SK-N-SH (cell line): ENCODE measurements around the gene SCARB1. TPM values are rescaled to one million over a fixed set of nuclear protein-coding genes. Genes with fewer than 3 reads are reported as not detected.

Source experiments
- CTCF ChIA-PET: fragments of 300-600, 350-600 bp; formaldehyde crosslinking; extraction: SDS; loops from one replicate; lab custom pipeline; 2021; lab: Yijun Ruan, JAX
- POLR2A ChIA-PET: fragments of 350-600 bp; sonication (Branson Sonifier 250); formaldehyde crosslinking; extraction: SDS; loops from one replicate; lab custom pipeline; 2020; ENCODE audit warnings: antibody characterized with exemption, inconsistent platforms; lab: Yijun Ruan, JAX
- DNase-seq: peaks from one replicate; pipeline ENCODE4 v3.0.0; 2012
- H2AFZ ChIP-seq: fragments of 200-600 bp; sonication (generic); 2 replicates; pipeline ENCODE4 v1.8.1; 2016; ENCODE audit warnings: antibody characterized with exemption, mild to moderate bottlenecking, low read depth
- H3F3A ChIP-seq: fragments of 200-600 bp; sonication (generic); replicated peaks from 2 replicates; pipeline ENCODE3; 2016; ENCODE audit warnings: antibody characterized with exemption, mild to moderate bottlenecking; ENCODE audit not compliant: insufficient read depth
- H3K27ac ChIP-seq, 2 experiments: fragments of 200-500 bp in 1 of 2; fragments of 200-600 bp in 1 of 2; sonication (Bioruptor generic) in 1 of 2; sonication (generic), shearing (Covaris generic) in 1 of 2; 2 replicates each; pipeline versions ENCODE4 v1.5.1 to v1.6.1; 2014 to 2016; ENCODE audit warnings: low read depth in 2 of 2, inconsistent platforms in 1 of 2, low read length in 1 of 2, mild to moderate bottlenecking in 1 of 2, mixed read lengths in 1 of 2
- H3K27me3 ChIP-seq: fragments of 200-600 bp; sonication (generic), shearing (Covaris generic); 2 replicates; pipeline ENCODE4 v1.6.1; 2016; ENCODE audit warnings: mixed run types; ENCODE audit not compliant: insufficient read depth
- H3K36me3 ChIP-seq, 2 experiments: fragments of 200-500 bp in 1 of 2; fragments of 200-600 bp in 1 of 2; sonication (Bioruptor generic) in 1 of 2; sonication (generic) in 1 of 2; replicated peaks in 1 of 2; 2 replicates each; pipeline versions ENCODE3 to v1.5.1; 2014 to 2016; ENCODE audit warnings: low read length in 1 of 2, mild to moderate bottlenecking in 1 of 2; ENCODE audit not compliant: insufficient read depth in 2 of 2, control insufficient read depth in 1 of 2
- H3K4me1 ChIP-seq, 2 experiments: fragments of 200-500 bp in 1 of 2; fragments of 200-600 bp in 1 of 2; sonication (Bioruptor generic) in 1 of 2; sonication (generic), shearing (Covaris generic) in 1 of 2; 2 replicates each; pipeline versions ENCODE4 v1.5.1 to v1.6.1; 2014 to 2016; ENCODE audit warnings: low read depth in 1 of 2, low read length in 1 of 2, mixed run types in 1 of 2; ENCODE audit not compliant: insufficient read depth in 2 of 2, control insufficient read depth in 1 of 2
- H3K4me2 ChIP-seq: fragments of 200-600 bp; sonication (generic), shearing (Covaris generic); 2 replicates; pipeline ENCODE4 v1.6.1; 2017; ENCODE audit warnings: mixed run types
- H3K4me3 ChIP-seq, 2 experiments: fragments of 200-500 bp in 1 of 2; fragments of 200-600 bp in 1 of 2; sonication (Bioruptor generic) in 1 of 2; sonication (generic), shearing (Covaris generic) in 1 of 2; 2 replicates each; pipeline versions ENCODE4 v1.5.1 to v1.8.1; 2014 to 2016; ENCODE audit warnings: low read depth in 2 of 2, inconsistent platforms in 1 of 2, low read length in 1 of 2, mild to moderate bottlenecking in 1 of 2, mixed read lengths in 1 of 2, moderate library complexity in 1 of 2
- H3K79me2 ChIP-seq: fragments of 200-600 bp; sonication (generic); 2 replicates; pipeline ENCODE4 v1.8.1; 2017; ENCODE audit warnings: mild to moderate bottlenecking; ENCODE audit not compliant: insufficient read depth
- H3K9ac ChIP-seq: fragments of 200-600 bp; sonication (generic); 2 replicates; pipeline ENCODE4 v1.6.1; 2017; ENCODE audit warnings: mixed run types
- H3K9me2 ChIP-seq: fragments of 200-600 bp; sonication (generic); 2 replicates; pipeline ENCODE4 v1.6.1; 2017; ENCODE audit warnings: mixed run types
- H3K9me3 ChIP-seq: fragments of 200-600 bp; sonication (generic); 2 replicates; pipeline ENCODE4 v1.6.1; 2017; ENCODE audit warnings: mixed run types, mild to moderate bottlenecking, moderate library complexity
- H4K20me1 ChIP-seq: fragments of 200-600 bp; sonication (generic); 2 replicates; pipeline ENCODE4 v1.6.1; 2017; ENCODE audit warnings: mild to moderate bottlenecking, mixed run types; ENCODE audit not compliant: insufficient read depth
- CHD2 ChIP-seq: fragments of 150-350 bp; IDR thresholded peaks from 2 replicates; pipeline ENCODE4 v1.6.1; 2018; ENCODE audit warnings: low read length; ENCODE audit not compliant: partially characterized antibody
- EP300 ChIP-seq, 2 experiments: IDR thresholded peaks; 2 replicates each; pipeline versions ENCODE4 v1.4.0 to v1.6.1; 2012; ENCODE audit warnings: borderline replicate concordance in 1 of 2, low read depth in 1 of 2, low read length in 1 of 2
- EZH2phosphoT487 ChIP-seq: fragments of 200-600 bp; sonication (generic); IDR thresholded peaks from 2 replicates; pipeline ENCODE4 v1.6.1; 2017; ENCODE audit warnings: low read depth, mixed run types, mild to moderate bottlenecking, antibody characterized with exemption, moderate library complexity, borderline replicate concordance
- FOSL2 ChIP-seq: IDR thresholded peaks from 2 replicates; pipeline ENCODE4 v1.4.0; 2012; ENCODE audit warnings: low read depth, mild to moderate bottlenecking, moderate library complexity, borderline replicate concordance
- FOXJ3 ChIP-seq: sonication (generic); formaldehyde crosslinking; IDR thresholded peaks from 2 replicates; pipeline ENCODE4 v1.5.1; 2020; ENCODE audit warnings: mild to moderate bottlenecking, missing genetic modification reagents
- FOXM1 ChIP-seq: IDR thresholded peaks from 2 replicates; pipeline ENCODE4 v1.4.0; 2012; ENCODE audit warnings: low read depth, mild to moderate bottlenecking
- GABPA ChIP-seq: IDR thresholded peaks from 2 replicates; pipeline ENCODE4 v1.4.0; 2012; ENCODE audit warnings: low read depth, mild to moderate bottlenecking
- GATA2 ChIP-seq: sonication (generic); formaldehyde crosslinking; IDR thresholded peaks from 2 replicates; pipeline ENCODE4 v1.5.0; 2020; ENCODE audit warnings: mild to moderate bottlenecking, missing genetic modification reagents
- JUND ChIP-seq: IDR thresholded peaks from 2 replicates; pipeline ENCODE4 v1.4.0; 2012
- MEF2A ChIP-seq: IDR thresholded peaks from 2 replicates; pipeline ENCODE4 v1.4.0; 2012; ENCODE audit warnings: low read depth, borderline replicate concordance
- MXI1 ChIP-seq: IDR thresholded peaks from 2 replicates; pipeline ENCODE4 v1.6.1; 2012; ENCODE audit warnings: mild to moderate bottlenecking, low read depth, low read length, improper control_type of control experiment
- NFIC ChIP-seq: IDR thresholded peaks from 2 replicates; pipeline ENCODE4 v1.4.0; 2012; ENCODE audit warnings: borderline replicate concordance
- POLR2AphosphoS5 ChIP-seq: IDR thresholded peaks from 2 replicates; pipeline ENCODE4 v1.6.1; 2012; ENCODE audit warnings: low read depth, low read length
- RFX5 ChIP-seq: IDR thresholded peaks from 2 replicates; pipeline ENCODE4 v1.6.1; 2012; ENCODE audit warnings: mild to moderate bottlenecking, improper control_type of control experiment, low read length
- RXRA ChIP-seq: IDR thresholded peaks from 2 replicates; pipeline ENCODE4 v1.4.0; 2012; ENCODE audit warnings: low read depth, mild to moderate bottlenecking, borderline replicate concordance
- SMC3 ChIP-seq: IDR thresholded peaks from 2 replicates; pipeline ENCODE4 v1.6.1; 2012; ENCODE audit warnings: low read depth, low read length, improper control_type of control experiment
- TCF12 ChIP-seq: IDR thresholded peaks from 2 replicates; pipeline ENCODE4 v1.4.0; 2012
- YY1 ChIP-seq: IDR thresholded peaks from 2 replicates; pipeline ENCODE4 v1.4.0; 2012; ENCODE audit warnings: low read depth, mild to moderate bottlenecking
- WGBS: methylation state at CpG from one replicate; pipeline ENCODE4 v1.1.6; 2017; ENCODE audit warnings: low lambda C conversion rate; 5-methylcytosine and 5-hydroxymethylcytosine counted together
- polyA plus RNA-seq, 3 experiments: library from polyadenylated mRNA; depleted of rRNA; stranded (reverse); fragments of >200 nt; gene quantifications; 2 replicates each; pipeline ENCODE4 v1.2.3, GENCODE V29; 2012
- TF ChIP-seq, protein P1 (sequence below): IDR thresholded peaks from 2 replicates; pipeline ENCODE4 v1.6.1; 2012; ENCODE audit warnings: mild to moderate bottlenecking, low read depth, low read length, moderate library complexity
- TF ChIP-seq, protein P2 (sequence below): fragments of 200-600 bp; sonication (generic); IDR thresholded peaks from 2 replicates; pipeline ENCODE4 v1.6.1; 2017; ENCODE audit warnings: antibody characterized with exemption, mild to moderate bottlenecking, moderate library complexity
- TF ChIP-seq, protein P3 (sequence below): IDR thresholded peaks from 2 replicates; pipeline ENCODE4 v1.4.0; 2012; ENCODE audit warnings: low read depth
- TF ChIP-seq, protein P4 (sequence below): fragments of 150-350 bp; IDR thresholded peaks from 2 replicates; pipeline ENCODE4 v1.6.1; 2017; ENCODE audit warnings: antibody characterized with exemption, low read length, low read depth, borderline replicate concordance

SCARB1 gene
- polyA plus RNA-seq, 1 of the 3 experiments (the other 2 are of a cell fraction), result 33.0 TPM

DNA sequence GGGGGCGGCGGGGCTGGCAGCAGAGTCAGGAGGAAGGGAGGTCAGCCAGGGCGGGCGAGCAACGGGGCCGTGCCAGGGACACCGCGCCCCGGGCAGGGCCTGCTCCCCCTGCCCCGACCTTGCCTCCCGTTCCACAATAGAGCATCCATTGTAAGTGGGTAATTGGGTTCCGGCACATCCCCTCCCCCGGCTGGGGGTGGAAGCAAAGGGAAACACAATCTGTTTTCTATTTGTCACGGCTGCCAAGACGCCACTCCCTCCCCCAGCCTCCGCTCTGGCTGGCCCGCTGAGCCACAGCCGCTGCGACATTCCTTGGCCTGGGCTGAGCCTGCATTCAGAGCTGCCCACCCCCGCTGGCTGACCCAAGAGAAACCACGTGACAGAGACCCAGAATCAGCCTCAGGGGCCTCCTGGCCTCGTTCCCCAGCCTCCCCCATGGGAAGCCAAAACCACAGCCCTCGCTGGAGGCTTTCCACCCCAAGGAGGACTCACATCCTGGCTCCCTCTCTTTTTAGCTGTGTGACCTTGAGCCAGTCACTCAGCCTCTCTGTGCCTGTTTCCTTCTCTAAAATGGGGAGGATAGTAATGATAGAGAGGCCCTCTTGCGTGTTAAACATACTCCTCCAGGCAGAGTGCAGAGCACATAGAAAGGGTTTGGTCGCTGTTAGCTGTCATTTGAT, 117.6 kb downstream of the SCARB1 start (continued):
- TF ChIP-seq JUND (peak; percentile 7; the same call in 1 of the 2 replicates), GABPA (no peak), GATA2 (CRISPR knock-in tag) (peak; percentile 44; the same call in 1 of the 2 replicates), MXI1 (0 out of 2 replicates have a peak, but pooled peaks have one; percentile 58), FOXJ3 (peak; percentile 94), YY1 (peak; percentile 67; the same call in 1 of the 2 replicates), FOXM1 (0 out of 2 replicates have a peak, but pooled peaks have one; percentile 45), POLR2AphosphoS5 (peak; percentile 80), MEF2A (no peak), CHD2 (peak; percentile 97), FOSL2 (peak; percentile 21; the same call in 1 of the 2 replicates), RXRA (peak; percentile 88; the same call in 1 of the 2 replicates)
- TF ChIP-seq, protein P1, sequence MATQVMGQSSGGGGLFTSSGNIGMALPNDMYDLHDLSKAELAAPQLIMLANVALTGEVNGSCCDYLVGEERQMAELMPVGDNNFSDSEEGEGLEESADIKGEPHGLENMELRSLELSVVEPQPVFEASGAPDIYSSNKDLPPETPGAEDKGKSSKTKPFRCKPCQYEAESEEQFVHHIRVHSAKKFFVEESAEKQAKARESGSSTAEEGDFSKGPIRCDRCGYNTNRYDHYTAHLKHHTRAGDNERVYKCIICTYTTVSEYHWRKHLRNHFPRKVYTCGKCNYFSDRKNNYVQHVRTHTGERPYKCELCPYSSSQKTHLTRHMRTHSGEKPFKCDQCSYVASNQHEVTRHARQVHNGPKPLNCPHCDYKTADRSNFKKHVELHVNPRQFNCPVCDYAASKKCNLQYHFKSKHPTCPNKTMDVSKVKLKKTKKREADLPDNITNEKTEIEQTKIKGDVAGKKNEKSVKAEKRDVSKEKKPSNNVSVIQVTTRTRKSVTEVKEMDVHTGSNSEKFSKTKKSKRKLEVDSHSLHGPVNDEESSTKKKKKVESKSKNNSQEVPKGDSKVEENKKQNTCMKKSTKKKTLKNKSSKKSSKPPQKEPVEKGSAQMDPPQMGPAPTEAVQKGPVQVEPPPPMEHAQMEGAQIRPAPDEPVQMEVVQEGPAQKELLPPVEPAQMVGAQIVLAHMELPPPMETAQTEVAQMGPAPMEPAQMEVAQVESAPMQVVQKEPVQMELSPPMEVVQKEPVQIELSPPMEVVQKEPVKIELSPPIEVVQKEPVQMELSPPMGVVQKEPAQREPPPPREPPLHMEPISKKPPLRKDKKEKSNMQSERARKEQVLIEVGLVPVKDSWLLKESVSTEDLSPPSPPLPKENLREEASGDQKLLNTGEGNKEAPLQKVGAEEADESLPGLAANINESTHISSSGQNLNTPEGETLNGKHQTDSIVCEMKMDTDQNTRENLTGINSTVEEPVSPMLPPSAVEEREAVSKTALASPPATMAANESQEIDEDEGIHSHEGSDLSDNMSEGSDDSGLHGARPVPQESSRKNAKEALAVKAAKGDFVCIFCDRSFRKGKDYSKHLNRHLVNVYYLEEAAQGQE, result no peak
- TF ChIP-seq, protein P2, sequence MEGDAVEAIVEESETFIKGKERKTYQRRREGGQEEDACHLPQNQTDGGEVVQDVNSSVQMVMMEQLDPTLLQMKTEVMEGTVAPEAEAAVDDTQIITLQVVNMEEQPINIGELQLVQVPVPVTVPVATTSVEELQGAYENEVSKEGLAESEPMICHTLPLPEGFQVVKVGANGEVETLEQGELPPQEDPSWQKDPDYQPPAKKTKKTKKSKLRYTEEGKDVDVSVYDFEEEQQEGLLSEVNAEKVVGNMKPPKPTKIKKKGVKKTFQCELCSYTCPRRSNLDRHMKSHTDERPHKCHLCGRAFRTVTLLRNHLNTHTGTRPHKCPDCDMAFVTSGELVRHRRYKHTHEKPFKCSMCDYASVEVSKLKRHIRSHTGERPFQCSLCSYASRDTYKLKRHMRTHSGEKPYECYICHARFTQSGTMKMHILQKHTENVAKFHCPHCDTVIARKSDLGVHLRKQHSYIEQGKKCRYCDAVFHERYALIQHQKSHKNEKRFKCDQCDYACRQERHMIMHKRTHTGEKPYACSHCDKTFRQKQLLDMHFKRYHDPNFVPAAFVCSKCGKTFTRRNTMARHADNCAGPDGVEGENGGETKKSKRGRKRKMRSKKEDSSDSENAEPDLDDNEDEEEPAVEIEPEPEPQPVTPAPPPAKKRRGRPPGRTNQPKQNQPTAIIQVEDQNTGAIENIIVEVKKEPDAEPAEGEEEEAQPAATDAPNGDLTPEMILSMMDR, result no peak
- TF ChIP-seq, protein P3, sequence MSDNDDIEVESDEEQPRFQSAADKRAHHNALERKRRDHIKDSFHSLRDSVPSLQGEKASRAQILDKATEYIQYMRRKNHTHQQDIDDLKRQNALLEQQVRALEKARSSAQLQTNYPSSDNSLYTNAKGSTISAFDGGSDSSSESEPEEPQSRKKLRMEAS, result peak; percentile 65; the same call in 1 of the 2 replicates

DNA sequence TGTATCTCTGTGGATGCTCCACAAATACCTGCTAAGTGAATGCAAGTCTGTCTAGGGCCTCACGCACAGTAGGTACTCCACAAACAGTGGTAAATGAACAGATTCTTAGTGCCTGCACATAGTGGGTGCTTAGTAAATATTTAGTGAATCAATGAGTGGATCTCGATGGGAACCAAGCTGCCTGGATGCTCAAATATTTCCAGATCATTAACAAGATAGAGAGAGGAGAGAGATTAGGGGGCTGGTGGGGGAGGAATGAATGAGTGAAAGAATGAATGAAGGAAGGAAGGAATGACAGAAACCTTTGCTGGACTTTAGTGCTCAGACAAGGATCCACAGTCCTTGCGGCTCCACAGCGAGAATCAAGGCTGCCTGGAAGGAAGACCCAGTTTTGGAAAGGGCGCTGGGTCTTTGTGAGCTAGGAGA, 118.2 kb downstream of the SCARB1 start:
- H3K9me2 ChIP-seq, result no peaks in the 10 kb centered on the region

More for the DNA sequence above, 118.2 kb downstream of the SCARB1 start:
- H4K20me1 ChIP-seq, result no peaks in the 10 kb centered on the region
- H3F3A ChIP-seq, result peaks cover 18% of the 10 kb centered on the region
- peak overlapping the region; percentile 50; the same call in 1 of the 2 replicates for H3K9ac ChIP-seq
- peaks cover 13 to 31% of the 10 kb centered on the region in 2 experiments; a peak in 3 of 4 replicates for H3K4me1 ChIP-seq
- TF ChIP-seq NFIC, result no peak
- no peak for TF ChIP-seq FOXM1
- TF ChIP-seq, protein P4, sequence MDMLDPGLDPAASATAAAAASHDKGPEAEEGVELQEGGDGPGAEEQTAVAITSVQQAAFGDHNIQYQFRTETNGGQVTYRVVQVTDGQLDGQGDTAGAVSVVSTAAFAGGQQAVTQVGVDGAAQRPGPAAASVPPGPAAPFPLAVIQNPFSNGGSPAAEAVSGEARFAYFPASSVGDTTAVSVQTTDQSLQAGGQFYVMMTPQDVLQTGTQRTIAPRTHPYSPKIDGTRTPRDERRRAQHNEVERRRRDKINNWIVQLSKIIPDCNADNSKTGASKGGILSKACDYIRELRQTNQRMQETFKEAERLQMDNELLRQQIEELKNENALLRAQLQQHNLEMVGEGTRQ, result no peak
- no peak for TF ChIP-seq POLR2AphosphoS5
- no peak for TF ChIP-seq SMC3
- TF ChIP-seq MEF2A, result no peak
- TF ChIP-seq TCF12, result no peak
- TF ChIP-seq EP300 (IDR thresholded peaks at IDR 0.05; ENCODE audit: borderline replicate concordance in 1 of 2, low read depth in 1 of 2, low read length in 1 of 2), result no peak
- TF ChIP-seq EZH2phosphoT487, result no peak
- no peak for TF ChIP-seq RFX5
- TF ChIP-seq, all 33 proteins: peak for 0
- Histone ChIP-seq H2AFZ (peak overlapping the region; percentile 82; the same call in 1 of the 2 replicates), H3K4me2 (peak overlapping the region; percentile 53), H3K79me2 (no peaks in the 10 kb centered on the region), H3K36me3 (no peaks in the 10 kb centered on the region), H3K27me3 (no peaks in the 10 kb centered on the region), H3K27ac (peak overlapping the region; percentile 83 to 94), H3K4me3 (0 out of 4 replicates have a peak overlapping the region, but pooled peaks of 1 of the 2 experiments have one; percentile 17), H3K9me3 (no peaks in the 10 kb centered on the region)
- ChIA-PET CTCF (interaction anchor here (1.5 kb wide), 1 partner anchor 13 kb away, joined by 5 read pairs; no protein-coding TSS in a partner anchor), POLR2A (no interaction called here)
- 28% methylated on average over 5 of the region's 5 CpGs for WGBS
- no peak for DNase-seq
